HG03457 (cell line): ENCODE results near the gene CCDC158.
"Not testable (repeated sequence)": the region's sequence is repeated elsewhere in the genome, so short reads cannot be mapped to it uniquely, and the experiment has no call there.

ENCODE experiments used
- ATAC-seq: cut with Tn5 transposase; IDR thresholded peaks from one replicate; pipeline ENCODE4 v1.9.1; 2021; ENCODE audit warnings: moderate number of reproducible peaks; ENCODE audit not compliant: unreplicated experiment

CCDC158 gene

DNA sequence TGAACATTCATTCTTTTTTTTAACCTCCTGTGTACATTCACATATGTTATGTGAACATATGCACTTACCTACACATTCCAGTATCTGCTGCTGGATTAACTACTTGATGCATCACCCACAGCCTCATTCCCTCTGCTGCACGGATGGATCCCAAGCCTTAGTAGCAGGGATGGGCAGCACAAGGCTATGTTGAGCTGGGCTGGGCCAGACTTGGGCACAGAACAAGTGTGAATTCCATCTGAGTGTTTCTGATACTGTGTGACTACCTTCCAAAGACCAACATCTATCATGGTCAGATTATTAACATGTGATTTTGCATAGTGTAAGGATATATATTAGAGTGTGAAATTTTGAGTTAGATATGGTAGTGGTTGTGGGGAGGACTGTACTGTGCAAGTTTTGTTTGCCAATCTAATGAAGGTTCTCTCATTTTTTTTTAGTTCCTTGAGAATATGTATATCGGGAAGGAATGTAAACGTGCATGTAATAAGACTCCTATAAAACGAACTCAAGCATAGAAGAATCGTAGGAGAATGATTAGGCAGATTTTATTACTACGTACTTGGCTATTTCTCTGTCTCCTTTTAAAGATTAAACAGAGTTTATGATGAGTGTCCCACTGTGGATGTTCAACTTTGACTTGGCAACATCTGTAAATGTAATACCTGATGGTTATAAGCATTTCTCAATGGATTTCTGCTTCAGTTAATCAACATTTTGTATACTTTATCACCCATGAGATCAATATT is 137.8 kb downstream of the CCDC158 start:
- ATAC-seq: no peak

DNA sequence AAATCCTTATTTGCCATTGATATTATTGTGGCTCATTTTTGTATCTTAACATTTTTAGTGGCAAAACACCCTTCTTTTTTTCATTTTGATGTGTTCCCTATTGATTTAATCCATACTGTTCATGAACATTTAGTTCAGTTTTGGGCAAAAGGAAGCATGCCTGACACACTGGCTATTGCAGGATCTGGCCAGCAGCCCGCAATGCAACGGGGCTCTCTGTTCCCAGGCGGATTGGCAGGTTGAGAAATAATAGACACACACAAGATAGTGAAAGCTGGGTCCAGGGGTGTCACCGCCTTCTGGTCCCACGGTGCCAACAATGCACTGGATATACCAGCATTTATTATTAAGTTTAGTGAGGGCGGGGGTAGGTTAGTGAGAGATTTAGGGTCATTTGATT is 139.3 kb downstream of the CCDC158 start:
- ATAC-seq: not testable (repeated sequence)

DNA sequence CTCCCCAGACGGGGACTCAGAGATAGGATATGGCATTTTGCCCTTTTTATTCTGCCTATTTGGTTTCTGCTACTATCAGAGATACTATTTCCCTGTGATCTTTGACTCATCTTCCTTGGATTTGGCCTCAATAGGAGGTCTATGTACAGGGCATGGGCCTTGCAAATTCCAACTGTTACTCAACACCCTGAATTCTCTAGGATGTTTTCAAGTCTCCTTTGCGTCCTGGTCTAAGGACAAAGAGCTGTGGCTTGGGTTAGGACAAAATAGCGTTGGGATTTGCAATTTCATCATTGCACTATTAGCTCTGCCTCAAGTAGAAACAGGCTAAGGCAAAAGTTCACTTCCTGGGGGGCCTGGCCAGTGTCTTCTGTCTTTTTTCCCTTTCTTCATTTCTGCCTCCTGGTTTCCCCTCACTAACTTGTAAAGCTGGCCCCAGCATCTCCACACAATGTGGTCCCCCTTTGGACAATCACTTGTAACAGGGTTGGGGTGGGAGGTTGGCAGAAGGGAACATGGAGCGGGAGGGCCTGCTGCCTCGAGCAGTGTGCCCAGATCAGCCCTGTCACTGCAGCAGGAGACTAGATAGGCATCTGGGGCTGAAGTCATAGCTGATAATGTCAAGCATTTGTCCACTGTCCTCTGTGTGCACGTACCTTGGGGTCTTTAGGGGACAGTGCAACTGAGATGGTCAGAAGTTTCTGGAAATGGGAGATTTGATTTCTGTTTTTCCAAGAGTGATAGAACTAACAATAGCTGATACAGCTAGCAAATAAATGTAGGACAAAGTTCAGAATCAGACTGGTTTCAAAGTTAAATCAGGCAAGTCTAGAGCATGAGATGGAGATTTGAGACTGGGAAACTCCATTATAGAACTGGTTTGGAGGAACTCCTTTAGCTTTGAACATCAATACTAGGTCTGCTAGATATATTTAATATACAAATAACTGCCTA is 140.2 kb downstream of the CCDC158 start:
- ATAC-seq: no peak

DNA sequence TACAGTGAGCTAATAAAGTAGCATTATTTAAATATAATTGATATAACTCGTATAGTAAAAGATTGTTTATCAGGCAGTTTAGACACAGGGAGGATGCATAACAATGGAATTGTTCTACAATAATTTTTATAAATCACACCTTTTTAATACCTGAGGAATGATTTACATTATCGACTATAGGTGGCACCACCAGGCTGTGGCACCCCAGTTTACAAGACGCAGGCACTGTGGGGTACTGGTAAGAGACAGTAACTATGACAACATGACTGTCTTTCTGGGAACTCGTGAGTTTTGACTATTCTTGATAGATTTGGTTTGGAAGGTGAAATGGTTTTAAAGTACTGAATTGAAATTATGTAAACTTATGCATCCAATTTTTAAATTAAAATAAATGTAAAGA is 141.5 kb downstream of the CCDC158 start:
- ATAC-seq: no peak

DNA sequence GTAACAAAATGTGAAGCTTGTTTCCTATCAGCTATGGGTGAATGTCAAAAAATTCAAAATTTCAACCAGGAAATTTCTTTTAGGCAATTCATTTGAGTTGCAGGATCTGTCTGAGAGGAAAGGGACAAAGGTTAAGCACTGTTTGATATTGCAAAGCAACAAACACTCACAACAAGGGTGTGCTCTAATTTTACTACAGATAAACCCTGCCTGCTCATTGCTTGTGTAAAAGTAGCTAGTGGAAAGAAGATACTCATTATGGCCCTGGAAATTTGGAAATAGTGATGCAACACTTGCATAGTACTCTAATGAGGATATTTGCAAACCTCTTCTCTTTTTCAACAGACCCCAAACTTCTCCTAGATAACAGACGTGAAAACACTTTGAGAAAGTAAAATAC is 142.4 kb downstream of the CCDC158 start:
- no peak for ATAC-seq

DNA sequence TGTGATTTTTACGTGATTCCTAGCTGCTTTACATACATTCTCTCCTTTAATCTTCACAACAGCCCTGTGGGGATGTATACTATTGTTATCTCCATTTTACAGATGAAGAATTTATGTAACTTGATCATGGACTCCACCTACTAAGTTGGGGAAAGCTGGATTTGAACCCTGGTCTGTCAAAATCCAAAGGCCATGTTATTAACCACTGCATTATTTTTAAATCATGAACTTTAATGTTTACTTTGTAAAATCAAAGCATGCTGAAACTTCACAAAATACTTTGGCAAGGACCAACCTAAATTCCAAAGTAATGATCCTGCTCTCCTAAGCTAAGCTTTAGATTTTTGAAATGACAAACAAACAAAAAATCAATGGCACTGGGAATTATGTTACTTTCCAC is 143.3 kb downstream of the CCDC158 start:
- no peak for ATAC-seq

DNA sequence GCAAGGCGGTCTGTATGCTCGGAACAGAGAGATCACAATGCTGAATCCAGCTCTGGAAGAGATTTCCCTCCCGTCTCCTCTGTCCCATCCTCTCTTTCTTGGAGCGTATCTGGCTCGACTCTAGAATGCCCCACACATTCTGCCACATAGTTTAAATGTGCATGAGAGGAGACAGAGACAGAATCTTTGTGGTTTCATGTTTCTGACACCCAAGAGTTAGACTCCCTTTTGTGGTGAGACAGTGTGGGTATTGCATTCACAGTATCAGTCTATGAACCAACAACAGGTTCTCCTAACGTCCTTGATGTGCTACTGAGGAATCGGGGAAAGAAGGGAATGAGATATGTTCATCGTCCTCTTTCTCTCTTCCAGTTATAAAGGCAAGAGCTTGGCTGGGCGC is 144.1 kb downstream of the CCDC158 start:
- ATAC-seq: no peak

DNA sequence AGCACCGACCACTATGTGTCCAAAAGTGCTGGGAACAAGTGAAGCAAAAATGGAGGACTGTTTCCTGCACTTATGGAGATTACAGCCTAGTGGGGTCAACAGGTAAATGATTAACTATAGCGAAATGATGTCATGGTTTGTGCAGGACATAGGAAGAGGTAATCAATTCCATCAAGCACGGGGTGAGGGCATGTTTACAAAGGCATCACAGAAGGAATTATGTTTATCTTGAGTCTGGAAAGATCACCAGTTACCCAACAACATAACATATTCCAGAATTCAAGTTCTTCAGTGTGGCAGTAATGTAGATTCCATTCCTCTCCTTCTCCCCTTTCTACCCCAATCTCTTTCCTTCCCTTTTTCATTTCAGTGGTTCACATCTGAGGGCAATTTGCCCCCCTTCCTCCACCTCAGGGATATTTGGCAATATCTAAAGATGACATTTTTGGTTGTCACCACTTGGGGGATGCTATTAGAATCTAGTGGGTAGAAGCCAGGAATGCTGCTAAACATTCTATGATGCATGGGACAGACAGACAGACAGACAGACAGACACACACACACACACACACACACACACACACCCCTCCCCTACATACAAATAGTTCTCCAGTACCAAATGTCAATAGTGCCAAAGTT is 145.3 kb downstream of the CCDC158 start:
- no peak for ATAC-seq

DNA sequence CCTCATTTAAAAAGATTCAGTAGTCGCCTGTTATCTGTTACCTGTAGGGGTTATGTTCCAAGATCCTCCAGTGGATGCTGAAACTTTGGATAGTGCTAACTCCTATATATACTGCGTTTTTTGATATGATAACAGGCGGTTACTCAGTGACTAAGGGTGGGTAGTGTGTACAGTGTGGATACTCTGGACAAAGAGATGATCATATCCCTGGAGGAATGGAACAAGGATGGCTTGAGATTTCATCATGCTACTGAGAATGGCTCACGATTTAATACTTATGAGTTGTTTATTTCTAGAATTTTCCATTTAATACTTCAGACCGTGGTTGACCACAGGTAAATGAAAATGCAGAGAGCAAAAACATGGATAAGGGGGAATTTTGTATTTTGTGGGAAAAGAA is 147.9 kb downstream of the CCDC158 start:
- ATAC-seq: no peak

DNA sequence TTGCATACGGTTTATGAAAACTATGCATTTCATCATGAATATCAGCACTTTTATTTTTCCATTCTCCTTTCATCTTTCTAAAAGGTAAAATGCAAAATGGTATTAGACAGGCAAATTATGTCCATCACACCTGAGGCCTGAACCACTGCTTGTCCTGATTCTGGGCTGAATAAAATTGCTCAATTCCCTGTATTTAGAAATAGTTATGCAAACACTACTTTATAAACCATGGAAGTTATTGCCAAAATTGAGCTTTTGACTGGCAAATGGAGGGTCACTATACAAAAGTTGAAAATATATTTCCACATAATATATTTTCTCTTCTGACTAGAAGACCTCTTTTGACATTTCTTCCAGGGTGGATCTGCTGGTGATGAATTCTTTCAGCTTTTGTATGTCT is 148.4 kb downstream of the CCDC158 start:
- ATAC-seq: no peak

DNA sequence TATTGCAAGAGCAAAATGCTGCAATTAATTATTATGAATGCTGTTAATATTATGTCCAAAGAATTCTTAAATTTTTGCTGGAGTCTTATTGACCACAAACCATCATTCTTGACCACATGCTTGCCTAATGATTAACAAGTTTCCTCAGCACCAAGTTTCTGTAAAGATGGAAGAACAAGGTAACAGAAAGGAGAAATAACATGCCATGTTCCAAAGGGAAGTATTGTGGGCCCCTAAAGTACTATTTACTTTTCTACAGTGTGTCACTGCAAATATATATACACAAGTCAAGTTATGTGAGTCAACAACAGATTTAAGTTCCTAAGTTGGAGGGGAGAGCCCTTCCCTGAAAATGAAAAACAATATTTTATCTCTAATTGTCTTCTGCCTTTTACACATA is 148.9 kb downstream of the CCDC158 start:
- ATAC-seq: no peak

DNA sequence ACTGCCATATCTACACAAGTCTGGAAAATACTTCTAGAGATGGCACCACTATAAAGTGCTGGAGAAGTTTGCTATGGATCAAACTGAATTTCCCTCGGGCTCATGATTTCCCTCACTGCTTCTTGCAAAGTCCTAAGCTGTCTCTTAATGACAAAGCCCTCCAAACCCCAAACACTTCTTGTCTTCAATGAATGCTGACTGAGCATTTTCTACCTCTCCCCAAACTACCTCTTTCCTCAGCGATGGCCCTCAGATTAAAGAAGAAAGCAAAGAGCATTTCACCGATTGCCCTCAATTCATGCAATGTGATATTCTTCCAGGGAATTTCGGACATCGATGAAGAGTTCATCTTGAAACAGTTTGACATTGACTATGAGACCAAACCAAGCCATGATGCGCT is 149.7 kb downstream of the CCDC158 start:
- no peak for ATAC-seq

DNA sequence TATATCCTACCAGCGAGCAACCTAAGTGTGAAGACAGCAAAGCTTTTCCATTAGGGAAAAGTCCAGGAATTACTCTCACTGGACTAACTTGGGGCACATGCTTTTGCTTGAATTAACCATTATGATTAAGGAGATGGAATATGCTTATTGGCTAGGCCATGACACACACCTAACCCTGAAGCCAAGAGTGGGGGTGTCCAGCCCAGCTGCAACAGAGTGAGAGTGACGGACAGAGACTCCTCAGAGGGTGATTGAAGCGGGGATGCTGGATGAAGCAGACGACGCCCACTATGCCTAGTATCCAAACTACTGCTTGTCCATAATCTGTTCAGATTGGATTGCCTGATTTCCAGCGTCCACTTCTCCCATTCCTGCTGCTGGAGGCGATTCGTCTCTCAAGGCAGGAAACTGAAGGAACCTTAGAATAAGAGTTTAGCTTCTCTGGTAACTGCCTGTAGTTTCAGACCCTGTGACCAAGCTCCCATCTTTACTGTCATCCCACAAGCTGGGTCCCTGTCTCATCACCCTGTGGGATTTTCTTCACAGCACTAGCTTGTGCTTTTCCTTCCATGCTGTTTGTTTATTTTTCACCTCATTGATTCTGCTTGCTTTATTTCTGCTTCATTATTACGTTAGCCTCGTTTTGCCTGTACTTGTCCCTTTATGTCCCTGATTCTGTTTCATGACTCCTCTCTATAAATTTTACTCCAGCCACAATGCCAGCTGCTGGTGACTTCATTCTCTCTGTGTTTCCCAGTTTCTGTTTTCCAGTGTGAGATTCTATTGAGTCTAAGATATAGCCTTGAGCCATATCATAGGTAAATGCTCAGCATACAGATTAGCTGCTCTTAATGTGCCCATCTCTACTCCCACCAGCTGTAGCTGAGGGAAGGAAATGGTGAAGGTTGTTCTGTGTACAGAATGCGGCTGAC is 150.4 kb downstream of the CCDC158 start:
- no peak for ATAC-seq

DNA sequence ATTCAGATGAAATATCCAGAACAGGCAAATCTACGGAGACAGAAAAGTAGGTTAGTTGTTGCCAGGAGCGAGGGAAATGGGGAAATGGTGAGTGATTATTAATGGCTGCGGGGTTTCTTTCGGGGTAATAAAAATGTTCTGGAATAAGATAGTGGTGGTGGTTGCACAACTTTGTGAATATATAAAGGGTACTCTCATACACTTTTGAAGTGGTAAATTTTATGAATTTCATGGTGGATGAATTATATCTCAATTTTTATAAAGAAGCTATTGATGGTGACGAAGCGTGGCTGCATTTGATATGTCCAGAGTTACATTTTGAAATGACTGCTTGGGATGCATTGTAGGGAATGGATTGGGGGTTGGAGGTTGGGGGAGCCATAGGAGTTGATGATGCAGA is 153.1 kb downstream of the CCDC158 start:
- no peak for ATAC-seq

DNA sequence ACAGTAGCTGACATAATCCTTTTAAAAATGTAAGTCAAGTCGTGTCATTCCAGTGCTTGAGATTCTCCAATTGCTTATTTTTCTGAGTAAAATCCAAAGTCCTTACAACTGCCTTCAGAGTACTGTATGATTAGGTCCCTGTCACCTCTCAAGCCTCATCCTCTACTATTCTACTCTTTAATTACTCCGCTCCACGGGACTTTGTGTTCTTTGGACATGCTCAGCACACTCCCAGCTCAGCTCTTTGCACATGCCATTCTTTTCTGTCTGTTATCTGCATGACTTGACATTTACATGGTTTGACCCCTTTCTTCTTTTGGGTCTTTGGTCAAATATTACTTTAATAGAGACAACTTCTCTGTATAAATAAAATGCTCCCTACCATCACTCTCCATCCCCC is 154.3 kb downstream of the CCDC158 start:
- ATAC-seq: no peak

DNA sequence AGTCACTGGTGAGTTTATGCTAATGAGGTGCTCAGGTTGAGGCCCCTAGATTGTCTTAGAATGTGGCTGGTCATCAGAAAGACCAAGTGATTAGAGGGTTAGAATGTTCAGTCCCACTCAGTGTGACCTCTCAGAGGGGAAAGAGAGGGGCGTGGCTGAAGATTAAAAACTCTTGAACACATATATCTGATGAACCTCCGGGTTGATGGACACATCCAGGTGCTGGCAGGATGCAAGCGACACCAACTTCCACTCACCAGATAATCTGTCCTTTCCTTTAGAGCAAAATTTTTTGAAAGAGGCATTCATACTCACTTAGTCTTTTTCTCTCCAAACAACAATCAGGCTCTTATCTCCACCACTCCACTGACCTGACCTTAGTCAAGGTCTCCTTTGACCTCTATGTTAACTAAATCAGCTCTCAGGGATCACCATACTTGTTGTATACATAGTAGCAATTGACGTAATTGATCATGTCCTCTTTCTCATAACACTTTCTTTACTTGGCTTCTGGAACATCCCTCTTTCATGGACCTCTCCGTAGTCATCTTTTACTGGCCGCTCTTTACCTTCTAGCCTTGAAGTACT is 155.2 kb downstream of the CCDC158 start:
- ATAC-seq: no peak
